D721Med (cell line): ENCODE results near the gene DUSP22.

Experiments used
- DNase-seq: peaks from one replicate; pipeline ENCODE4 v3.0.0; 2011; ENCODE audit warnings: low spot score; ENCODE audit not compliant: insufficient read length
- FAIRE-seq: peaks from 2 replicates; lab custom pipeline; 2011; peaks lifted over from hg19 to GRCh38; lab: Jason Lieb, UNC
- TF ChIP-seq, protein P1 (sequence below): IDR thresholded peaks from 2 replicates; pipeline ENCODE4 v1.5.1; 2012; ENCODE audit warnings: mild to moderate bottlenecking, control low read depth; ENCODE audit not compliant: insufficient read depth; ENCODE audit errors: missing control alignments

The DUSP22 gene

DNA sequence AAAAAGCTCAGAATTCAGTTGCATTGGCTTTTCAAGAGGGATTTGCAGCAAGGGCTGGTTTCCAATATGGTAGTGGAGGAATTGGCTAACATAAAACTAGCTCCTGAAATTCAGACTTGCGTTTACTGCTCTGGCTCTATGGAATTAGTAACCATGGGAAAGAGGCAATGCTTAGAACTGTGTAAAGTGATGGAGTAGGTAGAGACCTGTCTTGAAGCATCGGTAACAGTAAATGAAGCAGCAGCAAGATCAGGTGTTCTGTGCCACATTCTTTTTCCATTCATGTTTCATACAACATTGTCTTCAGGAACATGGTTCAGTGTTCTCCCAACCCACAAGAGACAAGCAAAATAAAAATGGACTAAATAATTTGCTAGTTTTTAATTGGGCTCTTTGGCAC is 105.8 kb downstream of the DUSP22 start:
- FAIRE-seq (no peak), DNase-seq (no peak)
- TF ChIP-seq, protein P1, sequence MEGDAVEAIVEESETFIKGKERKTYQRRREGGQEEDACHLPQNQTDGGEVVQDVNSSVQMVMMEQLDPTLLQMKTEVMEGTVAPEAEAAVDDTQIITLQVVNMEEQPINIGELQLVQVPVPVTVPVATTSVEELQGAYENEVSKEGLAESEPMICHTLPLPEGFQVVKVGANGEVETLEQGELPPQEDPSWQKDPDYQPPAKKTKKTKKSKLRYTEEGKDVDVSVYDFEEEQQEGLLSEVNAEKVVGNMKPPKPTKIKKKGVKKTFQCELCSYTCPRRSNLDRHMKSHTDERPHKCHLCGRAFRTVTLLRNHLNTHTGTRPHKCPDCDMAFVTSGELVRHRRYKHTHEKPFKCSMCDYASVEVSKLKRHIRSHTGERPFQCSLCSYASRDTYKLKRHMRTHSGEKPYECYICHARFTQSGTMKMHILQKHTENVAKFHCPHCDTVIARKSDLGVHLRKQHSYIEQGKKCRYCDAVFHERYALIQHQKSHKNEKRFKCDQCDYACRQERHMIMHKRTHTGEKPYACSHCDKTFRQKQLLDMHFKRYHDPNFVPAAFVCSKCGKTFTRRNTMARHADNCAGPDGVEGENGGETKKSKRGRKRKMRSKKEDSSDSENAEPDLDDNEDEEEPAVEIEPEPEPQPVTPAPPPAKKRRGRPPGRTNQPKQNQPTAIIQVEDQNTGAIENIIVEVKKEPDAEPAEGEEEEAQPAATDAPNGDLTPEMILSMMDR: no peak

DNA sequence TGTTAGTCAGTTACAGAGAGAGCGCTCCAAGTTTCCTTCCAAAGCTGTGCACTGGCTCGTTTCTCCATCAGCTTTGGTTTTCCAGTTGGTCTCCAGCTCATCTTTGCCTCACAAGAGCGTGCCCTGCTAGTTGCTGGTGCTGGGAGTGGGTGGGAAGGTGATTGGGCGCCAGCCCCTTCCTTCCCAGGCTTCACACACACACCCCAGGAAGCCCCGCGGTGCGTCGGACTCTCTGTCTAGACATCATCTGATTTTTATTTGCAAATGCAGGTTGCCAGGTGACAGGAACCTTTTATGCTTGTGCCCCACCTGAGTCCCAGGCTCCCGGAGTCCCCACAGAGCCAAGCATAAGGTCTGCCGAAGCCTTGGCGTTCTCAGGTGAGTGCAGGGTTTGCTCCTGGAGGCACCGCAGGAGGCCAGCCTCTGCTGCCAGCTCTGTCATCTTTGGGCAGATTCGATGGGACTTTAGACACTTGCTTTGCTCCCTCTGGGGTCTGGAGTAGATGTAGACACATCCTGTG is 106.3 kb downstream of the DUSP22 start:
- FAIRE-seq: no peak
- DNase-seq: no peak
- TF ChIP-seq, protein P1: no peak

DNA sequence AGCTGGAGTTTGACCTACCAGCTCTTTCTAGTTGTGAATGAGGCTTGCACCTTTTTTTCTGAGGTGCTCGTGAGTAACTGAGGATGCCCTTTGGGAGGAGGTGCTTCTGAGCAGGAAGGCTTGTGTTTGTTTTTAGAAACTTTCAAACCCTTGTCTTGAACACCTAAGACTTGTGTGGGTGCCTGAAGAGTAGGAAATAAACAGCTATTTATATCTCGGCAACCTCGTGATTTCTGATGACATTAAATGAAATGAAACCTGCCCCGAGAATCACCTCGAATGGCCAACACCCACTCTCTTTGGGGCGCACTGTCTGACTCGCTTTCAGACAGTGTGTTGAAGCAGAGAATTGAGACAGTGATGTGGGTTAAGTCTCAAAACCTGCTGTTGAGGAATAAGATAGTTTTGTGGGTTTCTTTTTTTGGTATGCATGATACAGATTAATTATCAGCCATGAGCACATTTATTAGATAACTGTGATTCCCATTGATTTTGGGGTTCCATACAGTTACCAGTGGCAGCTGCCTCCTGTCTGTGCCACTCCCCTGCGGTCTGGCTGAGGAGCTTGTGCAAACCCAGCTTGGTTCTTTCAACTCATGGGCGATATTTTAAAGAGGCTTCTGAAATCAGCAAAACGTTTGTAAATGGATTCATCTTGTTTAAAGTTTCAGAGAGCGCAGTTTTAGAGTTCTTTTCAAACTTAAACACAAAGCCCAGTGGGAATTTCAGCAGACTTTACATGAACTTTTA is 107.7 kb downstream of the DUSP22 start:
- FAIRE-seq (no peak), DNase-seq (no peak)
- TF ChIP-seq, protein P1: no peak

DNA sequence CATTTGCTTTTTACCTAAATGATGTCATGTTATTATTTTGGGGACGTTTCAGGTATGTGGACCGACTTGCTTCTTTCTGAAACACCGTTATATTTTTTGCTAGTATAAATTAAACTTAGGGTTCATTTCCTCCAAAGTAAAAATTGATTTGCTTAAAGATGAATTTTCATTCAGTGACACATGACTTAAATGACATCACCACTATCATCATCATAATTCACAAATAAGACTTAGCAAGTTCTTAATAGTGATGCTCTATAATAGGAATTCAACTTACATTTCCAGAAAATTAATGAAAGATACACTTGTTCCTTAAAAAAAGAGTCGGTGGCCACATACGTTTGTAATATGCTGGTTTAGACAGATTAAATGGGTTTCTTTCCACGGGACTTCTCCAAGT is 108.5 kb downstream of the DUSP22 start:
- FAIRE-seq: no peak
- TF ChIP-seq, protein P1: no peak
- DNase-seq: no peak
